ENCODE measurements around the gene SCN1A.
"Not testable (repeated sequence)": the region's sequence is repeated elsewhere in the genome, so short reads cannot be mapped to it uniquely, and the experiment has no call there.

SCN1A gene

DNA sequence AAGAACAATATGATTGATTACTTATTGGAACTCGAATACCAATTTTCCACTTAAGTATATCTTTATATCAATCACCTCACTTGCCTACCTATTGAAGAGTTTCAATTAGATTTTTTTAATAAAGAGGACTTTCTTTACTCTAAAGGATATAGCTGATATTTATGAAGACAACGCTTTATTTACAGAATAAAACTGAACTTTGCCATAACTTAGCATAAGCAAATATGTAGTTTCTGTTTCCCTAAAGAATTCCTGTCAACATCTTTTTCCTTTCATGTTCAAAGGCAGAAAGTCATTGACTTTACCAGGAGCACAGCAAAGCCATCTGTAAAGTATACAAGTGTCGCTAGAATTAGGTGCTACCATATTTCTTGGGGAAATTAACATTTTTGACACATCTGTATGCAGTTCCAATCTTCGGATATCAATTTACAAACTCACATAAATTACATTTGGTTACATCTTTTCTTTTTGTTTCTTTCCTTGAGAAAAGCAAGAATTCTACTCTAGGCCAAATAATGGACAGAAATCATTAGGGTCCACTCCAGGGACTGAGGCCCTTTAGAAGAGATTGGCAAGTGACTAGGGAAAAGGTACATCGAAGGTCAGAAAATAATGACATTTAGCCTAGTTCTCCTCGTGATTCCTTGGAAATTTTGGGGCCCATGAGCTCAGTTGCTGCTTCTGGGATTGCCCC is 7.5 kb upstream of the SCN1A start:
- DNase-seq: no peak

DNA sequence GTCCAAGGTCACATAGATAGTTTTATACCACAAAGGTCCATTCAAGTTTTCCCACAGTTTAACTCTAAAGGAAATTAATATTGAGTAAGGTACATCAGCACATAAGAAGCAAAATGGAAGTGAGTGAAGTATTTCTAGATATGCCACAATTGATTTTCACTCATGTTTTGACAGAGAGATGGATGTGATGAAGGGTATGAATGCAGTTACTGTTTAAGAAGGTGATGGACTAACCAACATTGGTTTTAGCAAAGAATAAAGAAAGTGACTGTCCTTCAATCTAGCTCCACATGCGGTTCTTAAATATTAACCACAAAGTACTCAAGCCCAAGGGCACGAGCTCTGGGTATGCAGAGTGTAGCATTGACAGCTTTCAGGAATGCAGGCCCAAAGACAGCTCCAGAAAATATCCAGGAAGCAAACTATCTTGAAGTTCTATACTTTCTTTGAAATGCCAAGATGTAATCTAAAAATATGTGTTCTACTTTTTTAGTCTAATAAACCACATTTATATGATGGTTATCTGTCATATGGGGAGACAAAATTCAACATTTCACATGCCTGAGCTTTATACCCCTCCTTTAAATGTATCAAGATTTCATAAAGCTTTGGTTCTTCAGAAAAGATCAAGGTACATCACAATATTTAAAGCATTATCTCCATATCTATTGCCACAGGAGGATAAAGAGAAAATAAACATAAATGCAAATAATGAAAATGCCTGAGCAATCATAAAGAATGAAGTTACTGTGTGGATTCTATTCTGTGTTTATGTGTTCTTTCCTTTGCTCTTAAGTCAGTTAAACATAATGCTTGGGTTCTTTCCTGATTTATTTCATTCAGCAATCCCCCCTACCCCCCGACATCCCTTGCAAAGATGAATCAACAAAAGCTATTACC is 6.7 kb upstream of the SCN1A start:
- DNase-seq: no peak

DNA sequence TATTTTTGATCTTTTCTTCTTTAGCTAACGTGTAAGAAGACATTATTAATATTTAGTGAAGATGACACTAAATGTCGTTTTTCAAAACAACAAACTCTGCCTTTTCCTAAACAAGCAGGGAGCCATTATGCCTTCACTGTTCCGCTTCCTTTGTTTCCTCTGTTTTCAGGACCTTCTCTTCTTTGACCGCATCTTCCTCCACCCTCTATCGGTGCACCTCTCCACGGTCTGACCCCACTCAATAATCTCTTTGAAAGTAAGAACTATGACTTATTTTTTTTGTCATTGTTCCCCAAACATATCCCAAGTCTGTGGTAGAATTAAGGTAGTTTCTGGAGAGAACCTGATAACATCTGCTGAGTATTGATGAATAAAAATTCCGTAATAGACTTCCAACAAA is 5.8 kb upstream of the SCN1A start:
- no peak for DNase-seq

DNA sequence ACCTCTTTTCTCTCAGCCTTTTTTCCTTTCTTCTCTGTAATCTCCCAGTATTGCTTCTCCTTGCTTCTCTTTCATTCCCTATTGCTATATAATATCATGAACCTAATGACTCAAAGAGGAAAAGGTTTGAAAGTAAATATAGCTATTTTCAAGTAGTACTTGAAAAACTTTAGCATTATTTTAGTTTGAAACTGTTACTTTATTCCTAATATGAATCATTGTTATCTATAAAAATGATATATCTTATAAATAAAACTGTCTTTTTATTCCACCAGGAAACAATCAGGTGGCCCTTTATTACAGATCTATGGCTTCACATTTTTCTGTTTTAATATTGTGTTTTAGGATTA is 311 bp upstream of the SCN1A start:
- DNase-seq: no peak

DNA sequence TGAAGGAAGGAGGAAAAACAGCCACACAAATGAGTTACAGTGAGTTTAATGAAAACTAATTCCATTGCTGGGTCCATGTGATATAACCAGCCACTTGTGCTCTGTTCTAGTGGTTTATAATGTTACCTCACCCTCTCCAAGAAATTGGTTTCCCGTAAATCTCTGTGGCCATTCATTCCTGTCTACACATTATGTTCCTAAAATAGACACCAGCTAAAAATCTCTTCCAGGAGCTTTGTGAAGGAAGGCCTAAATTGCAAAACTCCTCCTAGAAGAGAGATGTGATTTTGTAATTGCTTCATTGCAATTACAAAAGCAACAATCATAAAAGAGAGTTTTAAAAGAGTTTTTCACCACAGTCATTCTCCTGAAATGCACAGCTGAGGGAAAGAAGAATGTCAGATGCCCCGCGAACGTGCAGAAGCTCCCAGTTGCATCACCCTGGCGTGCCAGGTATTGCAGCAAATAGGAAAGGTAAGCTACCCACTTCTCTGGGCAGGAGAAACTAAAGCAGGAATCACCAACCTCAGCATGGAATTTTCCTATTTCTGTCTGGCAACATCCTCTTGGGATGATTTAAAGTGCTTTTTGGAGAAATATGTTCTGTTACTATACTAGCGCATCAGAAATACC is 1.7 kb downstream of the SCN1A start:
- peak in 1 of 2 donors; percentile 45 for DNase-seq

DNA sequence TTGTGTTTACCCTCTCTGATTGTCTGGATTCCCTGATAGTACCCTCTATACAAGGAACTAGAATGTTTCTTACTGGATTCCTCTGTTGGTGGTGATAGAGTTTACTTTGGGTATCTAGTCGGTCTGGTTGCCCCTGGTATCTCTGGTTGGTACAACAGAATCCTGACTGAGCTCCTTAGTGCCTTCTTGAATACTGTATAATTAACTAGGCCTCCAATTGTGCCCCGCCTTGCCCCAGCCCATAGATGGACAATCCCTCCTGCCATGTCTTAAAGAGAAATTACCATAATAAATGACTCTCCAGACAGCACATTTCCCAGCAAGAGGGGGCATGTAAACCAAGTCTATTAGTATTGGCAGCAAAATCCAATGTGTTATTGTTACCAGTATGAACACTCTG is 2.3 kb downstream of the SCN1A start:
- DNase-seq: no peak

DNA sequence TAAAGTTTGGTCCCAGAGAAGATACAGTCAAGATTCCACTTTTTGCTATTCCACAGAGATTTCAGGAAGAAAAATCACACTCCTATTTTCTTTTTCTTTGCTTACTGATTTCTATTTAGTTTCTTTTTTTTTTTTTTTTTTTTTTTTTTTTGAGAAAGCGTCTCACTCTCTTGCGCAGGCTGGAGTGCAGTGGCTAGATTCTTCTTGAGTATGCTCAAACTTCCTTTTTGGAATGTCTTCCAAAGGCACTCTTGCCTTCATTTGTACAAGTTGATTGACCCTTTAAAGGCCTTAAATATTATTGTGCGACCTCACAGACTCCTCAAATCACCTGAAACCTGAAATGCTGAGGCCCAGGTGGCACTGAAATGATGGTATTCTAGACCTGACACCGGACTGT is 9.6 kb downstream of the SCN1A start:
- no peak for DNase-seq

DNA sequence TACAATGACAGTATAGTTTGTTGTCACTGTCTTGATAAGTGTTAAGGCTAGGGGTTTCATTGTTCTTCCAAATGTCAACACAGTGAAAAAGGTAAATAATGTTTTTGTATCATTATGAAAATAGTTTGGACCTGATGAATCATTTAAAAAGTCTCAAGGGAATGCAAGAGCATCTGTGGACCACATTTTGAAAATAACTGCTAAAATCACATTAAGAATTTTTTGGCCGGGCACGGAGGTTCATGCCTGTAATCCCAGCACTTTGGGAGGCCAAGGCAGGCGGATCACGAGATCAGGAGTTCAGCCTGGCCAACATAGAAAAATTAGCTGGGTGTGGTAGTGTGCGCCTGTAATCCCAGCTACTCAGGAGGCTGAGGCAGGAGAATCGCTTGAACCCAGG is 10.3 kb downstream of the SCN1A start:
- no peak for DNase-seq

DNA sequence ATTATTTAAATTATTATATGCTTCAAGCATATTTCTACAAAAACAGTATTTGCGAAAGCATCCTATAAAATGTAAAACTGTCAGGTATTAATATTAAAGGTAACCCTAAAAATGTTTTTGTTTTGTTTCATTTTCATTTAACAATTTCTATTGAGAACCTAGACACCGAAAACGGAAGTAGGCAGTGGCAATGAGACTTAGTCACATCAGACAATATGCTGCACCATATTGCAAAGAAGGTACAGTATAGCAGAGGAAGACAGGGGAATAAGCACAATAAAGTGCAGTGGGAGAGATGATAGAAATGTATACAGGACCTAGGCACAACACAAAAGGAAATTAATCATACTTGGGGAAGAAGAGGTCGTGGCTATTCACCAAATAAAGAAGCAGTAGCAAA is 12.2 kb downstream of the SCN1A start:
- DNase-seq: no peak

DNA sequence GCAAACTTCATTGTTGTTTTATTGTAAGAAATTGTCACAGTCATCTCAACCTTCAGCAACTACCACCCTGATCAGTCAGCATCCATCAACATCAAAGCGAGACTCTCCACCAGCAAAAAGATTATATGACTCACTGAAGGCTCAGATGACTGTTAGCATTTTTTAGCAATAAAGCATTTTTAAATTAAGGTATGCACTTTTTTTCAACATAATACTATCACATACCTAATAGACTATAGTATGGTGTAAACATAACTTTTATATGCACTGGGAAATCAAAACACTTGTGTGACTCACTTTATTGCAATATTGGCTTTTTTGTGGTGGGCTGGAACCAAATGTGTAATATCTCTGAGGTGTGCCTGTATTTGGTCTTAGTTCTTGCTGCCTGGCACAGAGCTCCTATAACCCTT is 15.6 kb downstream of the SCN1A start:
- DNase-seq: no peak

DNA sequence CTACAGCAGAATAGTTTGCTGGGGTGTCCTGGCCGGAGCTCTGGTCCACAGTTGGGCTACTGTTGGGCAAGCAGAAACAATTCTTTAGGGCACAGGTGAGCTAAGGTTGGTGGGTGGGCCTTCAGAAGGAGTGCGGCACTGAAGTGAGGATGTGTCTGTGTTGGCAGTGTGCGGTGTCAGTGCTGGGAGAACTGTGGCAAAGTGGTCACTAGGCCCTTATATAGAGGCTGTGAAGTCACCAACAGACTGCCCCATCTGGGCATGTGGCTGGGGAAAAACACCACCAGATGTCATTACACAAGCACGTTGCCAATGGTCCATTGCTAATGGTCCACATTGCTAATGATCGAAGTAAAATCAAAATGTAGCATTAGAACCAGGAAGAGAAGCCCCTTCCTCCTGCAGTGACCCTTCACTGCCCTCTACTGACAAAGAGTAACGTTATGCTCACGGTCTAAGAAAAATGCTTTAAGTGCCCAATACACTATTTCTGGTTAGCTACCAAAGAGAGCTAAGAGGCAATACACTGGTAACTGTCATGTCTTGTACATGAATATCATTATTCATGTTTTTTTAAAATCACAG is 21.3 kb downstream of the SCN1A start:
- DNase-seq: peak; percentile 32 to 46

DNA sequence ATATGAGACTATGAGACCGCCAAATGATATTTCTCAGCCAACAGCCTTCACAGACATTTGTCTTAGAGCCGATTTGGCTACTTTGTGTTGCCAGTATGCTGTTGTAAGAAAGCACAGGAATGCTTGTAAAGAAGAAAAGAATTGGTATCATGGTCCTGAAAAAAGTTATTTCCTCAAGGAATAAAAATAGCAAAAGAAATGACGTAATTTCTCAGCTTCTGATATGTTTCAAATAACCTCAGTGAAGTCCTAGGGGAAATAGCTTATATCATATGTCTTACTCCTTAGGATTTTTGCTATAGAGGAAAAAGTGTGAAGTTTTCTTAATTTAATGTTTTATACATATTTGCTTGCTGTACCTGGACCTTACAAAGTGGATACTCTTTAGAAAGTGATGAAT is 23.0 kb downstream of the SCN1A start:
- no peak for DNase-seq

DNA sequence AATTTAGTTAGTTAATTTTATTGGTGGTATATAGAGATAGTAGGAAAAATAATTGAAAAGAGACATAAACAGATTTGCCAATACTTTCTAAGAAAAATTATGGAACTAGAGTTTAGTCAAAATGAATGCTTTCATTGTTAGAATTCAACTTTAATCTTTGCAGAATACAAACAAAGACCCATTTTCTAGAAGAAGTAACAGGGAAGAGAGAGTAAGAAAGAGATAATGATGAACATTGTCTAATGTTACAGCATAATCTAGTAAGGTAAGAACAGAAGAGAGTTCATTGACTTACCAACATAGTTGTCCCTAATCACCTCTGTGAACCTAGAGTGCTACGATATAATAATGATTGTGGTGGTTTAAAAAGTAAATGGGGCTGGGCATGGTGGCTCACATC is 23.7 kb downstream of the SCN1A start:
- DNase-seq: no peak

DNA sequence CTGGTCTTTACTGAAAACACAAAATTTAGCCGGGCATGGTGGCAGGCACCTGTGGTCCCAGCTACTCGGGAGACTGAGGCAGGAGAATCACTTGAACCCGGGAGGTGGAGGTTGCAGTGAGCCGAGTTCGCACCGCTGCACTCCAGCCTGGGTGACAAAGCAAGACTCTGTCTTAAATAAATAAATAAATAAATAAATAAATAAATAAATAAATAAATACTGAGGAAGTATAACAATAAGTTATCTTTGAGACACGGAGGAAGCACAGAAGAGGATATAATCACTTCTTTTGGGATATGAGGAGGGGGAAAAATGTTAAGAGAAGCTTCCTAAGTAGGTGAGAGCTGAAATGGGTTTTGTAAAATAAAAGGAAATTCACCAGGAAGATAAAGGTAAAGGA is 24.5 kb downstream of the SCN1A start:
- DNase-seq: not testable (repeated sequence)

DNA sequence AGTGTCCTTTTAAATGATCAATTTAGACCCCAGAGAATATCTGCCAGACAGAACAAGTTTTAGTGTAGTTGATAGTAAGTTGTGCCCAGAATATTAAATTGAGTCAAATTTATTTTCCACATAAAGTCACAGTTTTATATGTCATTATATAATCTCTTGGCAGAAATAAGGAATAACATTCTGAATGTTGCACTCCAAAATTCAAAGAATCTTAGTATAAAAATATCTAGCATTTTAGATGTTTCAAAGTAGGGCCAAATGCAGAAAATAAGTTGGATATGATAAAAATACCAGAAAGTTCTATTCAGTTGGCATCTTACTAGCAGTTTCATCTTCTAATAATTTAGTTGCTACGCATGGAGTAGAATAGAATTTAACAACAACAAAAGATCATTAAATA is 33.5 kb downstream of the SCN1A start:
- no peak for DNase-seq

DNA sequence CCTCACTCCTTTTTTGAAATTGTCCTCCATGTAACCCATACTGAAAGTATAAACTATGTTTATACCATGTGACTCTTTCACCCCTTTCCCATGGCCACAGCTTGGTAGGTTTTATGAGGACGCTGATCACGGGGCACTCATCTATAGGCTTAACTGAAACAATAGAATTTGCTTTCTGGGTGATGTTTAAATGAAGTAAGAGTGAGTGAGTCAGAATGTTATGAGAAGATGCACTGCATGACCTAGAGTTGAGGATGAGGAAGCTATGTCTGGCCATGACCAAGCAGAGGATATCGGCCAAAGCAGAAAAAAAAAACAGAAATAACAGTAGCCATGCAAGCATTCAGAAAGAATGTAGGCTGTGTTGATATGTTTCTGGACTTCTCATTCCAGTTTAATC is 34.9 kb downstream of the SCN1A start:
- DNase-seq: peak; percentile 76 to 91

DNA sequence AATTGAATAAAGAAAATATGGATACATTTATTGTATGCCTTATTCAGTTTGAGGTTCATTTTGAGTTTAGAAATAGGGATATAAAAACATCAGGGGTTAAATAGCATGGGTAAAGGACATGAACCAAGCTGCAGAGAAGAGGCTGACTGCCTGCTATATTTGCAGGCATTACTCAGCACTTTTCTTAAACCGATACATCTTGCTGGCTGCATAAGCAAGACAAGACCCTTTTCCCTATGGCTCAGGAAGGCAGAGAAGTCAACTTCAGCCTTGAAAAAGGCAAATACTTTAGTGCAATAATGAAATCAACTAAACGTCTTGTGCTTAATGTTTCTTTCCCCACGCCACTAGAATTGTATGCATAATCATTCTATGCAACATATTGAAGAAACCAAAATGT is 36.4 kb downstream of the SCN1A start:
- peak; percentile 2 to 12 for DNase-seq

DNA sequence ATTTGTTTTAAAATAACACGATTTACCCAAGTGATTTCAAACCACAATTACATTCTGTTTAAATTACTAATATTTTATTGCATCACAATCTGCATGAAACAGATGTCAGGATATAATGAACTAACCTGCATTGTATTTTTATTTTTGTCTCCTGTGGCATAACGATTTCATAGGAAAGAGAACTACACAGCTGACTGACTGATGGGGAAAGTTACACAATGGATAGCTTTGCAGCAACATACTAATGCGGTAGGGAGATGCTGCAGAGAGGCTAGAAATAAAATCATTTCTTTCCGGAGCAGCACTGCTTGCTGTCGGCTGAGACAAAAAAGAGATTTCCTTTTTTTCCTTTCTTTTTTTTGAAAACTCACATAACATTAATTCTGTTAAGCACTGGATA is 36.9 kb downstream of the SCN1A start:
- DNase-seq: peak; percentile 61 to 82

DNA sequence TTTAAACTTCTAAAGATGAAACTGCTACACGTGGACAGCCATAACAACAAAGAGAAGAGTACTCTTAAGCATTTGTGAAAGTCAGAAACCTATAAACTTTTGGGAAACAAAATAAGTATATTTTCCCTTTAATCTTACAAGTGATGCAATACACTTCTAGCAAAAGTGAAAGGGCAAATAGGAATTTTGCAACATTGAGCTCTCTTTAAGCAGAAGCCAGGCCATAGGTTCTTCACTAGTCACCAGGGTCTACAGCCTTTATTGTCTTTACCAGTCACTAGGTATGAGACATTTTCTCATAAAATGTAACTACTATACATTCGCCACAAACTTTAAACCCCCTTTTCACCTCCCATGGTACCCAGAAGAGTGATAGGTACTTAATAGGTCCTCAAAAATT is 37.5 kb downstream of the SCN1A start:
- peak; percentile 49 to 77 for DNase-seq

DNA sequence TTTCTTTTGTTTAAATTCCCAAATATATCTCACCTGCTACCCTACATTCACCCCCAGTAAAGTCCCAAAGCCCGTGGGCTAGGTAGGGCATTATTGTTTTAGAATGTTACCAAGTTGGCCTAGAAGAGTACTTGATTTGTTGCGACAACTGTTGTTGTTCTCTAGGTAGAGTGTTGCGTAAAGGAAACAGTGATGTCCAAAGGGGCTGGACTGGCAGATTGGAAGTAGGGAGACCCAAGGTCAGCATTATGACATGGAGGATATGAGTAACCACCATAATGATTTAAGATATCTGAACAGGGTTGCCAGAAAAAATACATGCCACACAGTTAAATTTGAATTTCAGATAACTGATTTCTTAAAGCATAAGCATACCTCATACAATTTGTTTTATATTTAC is 39.2 kb downstream of the SCN1A start:
- peak; percentile 5 to 56 for DNase-seq

DNA sequence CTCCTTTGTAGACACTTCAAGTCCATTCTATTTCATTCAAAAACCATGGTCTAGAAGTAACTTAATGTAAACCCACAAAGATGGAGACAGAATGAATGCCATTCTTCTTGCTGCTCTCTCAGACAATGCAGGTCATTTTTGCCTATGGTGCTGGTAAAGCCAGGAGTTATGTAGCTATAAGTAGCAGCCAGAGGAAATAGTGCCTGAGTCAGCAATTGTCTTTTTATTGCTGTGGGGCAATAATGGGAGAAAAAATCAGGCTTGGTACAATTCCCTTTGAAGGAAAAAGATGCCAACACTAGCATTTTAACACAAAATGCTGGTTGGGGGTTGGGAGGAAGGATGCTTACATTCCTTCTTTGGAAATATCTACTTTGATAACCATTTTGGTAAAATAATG is 43.5 kb downstream of the SCN1A start:
- DNase-seq: no peak

DNA sequence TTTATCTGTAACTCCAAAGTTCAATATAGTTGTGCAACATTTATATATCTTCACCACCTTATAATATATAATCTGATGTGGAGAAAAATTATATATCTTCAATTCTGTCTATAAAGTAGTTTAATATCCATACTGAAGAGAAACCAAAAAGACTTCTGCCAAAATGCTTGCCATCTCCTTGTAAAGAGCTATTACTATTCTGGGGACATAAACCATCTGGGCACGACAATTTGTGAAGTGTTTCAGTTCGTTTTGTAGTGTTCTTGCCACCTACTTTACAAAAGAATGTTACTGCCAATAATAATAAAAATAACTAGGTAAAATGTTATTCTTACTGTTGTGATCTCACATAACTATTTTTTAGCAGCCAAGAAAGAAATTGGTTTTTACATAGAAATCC is 45.1 kb downstream of the SCN1A start:
- no peak for DNase-seq

DNA sequence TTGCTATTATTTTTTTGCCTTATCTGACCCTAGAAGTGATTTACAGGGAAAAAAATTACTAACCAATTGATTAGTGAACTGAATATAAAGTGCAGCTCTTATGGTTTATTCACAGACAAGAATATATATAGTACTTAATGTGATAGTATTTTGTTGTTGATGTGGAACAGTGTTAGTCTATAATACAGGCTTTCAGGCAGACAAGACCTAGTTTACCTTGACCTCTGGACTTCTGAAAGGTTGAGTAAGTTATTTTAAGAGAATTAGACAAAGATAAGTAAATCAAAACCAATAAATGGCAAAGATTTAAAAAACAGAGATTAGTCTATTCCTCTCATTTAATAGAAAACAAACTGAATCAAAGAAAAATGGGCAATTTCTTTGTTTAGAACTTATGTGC is 46.0 kb downstream of the SCN1A start:
- no peak for DNase-seq
